Endothelial cell of umbilical vein (primary cell): ENCODE data around the gene TMEM61. TPM values are rescaled to one million over a fixed set of nuclear protein-coding genes. Genes with fewer than 3 reads are reported as not detected.

Experiments used
- BruUV-seq: library from RNA; stranded (reverse); fragments of 400-500 nt; replicated peaks from 2 replicates; lab custom pipeline; 2021; lab: Mats Ljungman, UMichigan
- CTCF ChIA-PET: fragments of 300-600, 350-600 bp; sonication (Branson Sonifier 250); formaldehyde crosslinking; loops from one replicate; lab custom pipeline; 2021; ENCODE audit warnings: antibody characterized with exemption, inconsistent platforms; lab: Charles Lee
- POLR2A ChIA-PET: fragments of 300-600, 350-600 bp; sonication (Branson Sonifier 250); formaldehyde crosslinking; loops from one replicate; lab custom pipeline; 2021; ENCODE audit warnings: antibody characterized with exemption, inconsistent platforms; lab: Charles Lee
- DNase-seq: peaks from one replicate; pipeline ENCODE4 v3.0.0-alpha.2; 2011; ENCODE audit warnings: low read depth, low spot score
- FAIRE-seq: peaks from 2 replicates; lab custom pipeline; 2011; peaks lifted over from hg19 to GRCh38; lab: Jason Lieb, UNC
- H2AFZ ChIP-seq: 2 replicates; pipeline ENCODE4 v1.6.0; 2012; ENCODE audit warnings: low read depth, low read length, control low read depth, inconsistent platforms
- H3K27ac ChIP-seq: 2 replicates; pipeline ENCODE4 v1.5.1; 2011; ENCODE audit warnings: low read depth, mild to moderate bottlenecking, control low read depth, low read length, moderate library complexity; ENCODE audit not compliant: insufficient read depth
- H3K27me3 ChIP-seq, 2 experiments: 2 replicates each; pipeline versions ENCODE4 v1.6.0 to v1.6.1; 2011; ENCODE audit warnings: low read length in 2 of 2, mixed read lengths in 1 of 2; ENCODE audit not compliant: control insufficient read depth in 2 of 2, insufficient read depth in 2 of 2
- H3K36me3 ChIP-seq, 2 experiments: 2 replicates in 1 of 2; 3 replicates in 1 of 2; pipeline ENCODE4 v1.5.1; 2011; ENCODE audit warnings: low read length in 2 of 2, mild to moderate bottlenecking in 1 of 2, moderate library complexity in 1 of 2; ENCODE audit not compliant: control insufficient read depth in 2 of 2, insufficient read depth in 2 of 2; ENCODE audit errors: extremely low read depth in 1 of 2
- H3K4me1 ChIP-seq: 3 replicates; pipeline ENCODE4 v1.5.1; 2011; ENCODE audit warnings: mild to moderate bottlenecking, low read length; ENCODE audit not compliant: control insufficient read depth, insufficient read depth; ENCODE audit errors: extremely low read depth
- H3K4me2 ChIP-seq: 2 replicates; pipeline ENCODE4 v1.6.1; 2011; ENCODE audit warnings: low read length, control low read depth, mixed read lengths; ENCODE audit not compliant: insufficient read depth
- H3K4me3 ChIP-seq, 3 experiments: fragments of 200-600 bp in 1 of 3; sonication (generic), shearing (Covaris generic) in 1 of 3; replicated peaks in 1 of 3; 2 replicates each; pipeline ENCODE4 v1.5.1; 2011 to 2016; ENCODE audit warnings: control low read depth in 3 of 3, low read length in 3 of 3, mild to moderate bottlenecking in 2 of 3, inconsistent platforms in 1 of 3, low read depth in 1 of 3, moderate library complexity in 1 of 3; ENCODE audit not compliant: insufficient read depth in 1 of 3
- H3K79me2 ChIP-seq: 2 replicates; pipeline ENCODE4 v1.6.0; 2012; ENCODE audit warnings: low read length, inconsistent platforms; ENCODE audit not compliant: control insufficient read depth, insufficient read depth
- H3K9ac ChIP-seq: replicated peaks from 2 replicates; pipeline ENCODE3; 2011; ENCODE audit warnings: low read length, control low read depth; ENCODE audit not compliant: insufficient read depth; ENCODE audit errors: extremely low read depth
- H3K9me1 ChIP-seq: replicated peaks from 3 replicates; pipeline ENCODE4 v1.6.0; 2011; ENCODE audit warnings: mild to moderate bottlenecking, low read length; ENCODE audit not compliant: control insufficient read depth, insufficient read depth; ENCODE audit errors: extremely low read depth
- H3K9me3 ChIP-seq: replicated peaks from 2 replicates; pipeline ENCODE4 v1.5.1; 2012; ENCODE audit warnings: low read length, inconsistent platforms; ENCODE audit not compliant: control insufficient read depth, insufficient read depth
- H4K20me1 ChIP-seq: replicated peaks from 2 replicates; pipeline ENCODE3; 2011; ENCODE audit warnings: mild to moderate bottlenecking, low read length; ENCODE audit not compliant: control insufficient read depth, insufficient read depth; ENCODE audit errors: extremely low read depth
- CTCF ChIP-seq, 2 donors: IDR thresholded peaks; 1 replicate in 1 of 2; 2 replicates in 1 of 2; pipeline ENCODE4 v1.5.1; 2011; ENCODE audit warnings: low read length in 2 of 2, mild to moderate bottlenecking in 2 of 2, moderate library complexity in 2 of 2, control low read depth in 1 of 2, inconsistent platforms in 1 of 2, low read depth in 1 of 2; ENCODE audit not compliant: insufficient read depth in 1 of 2; ENCODE audit errors: extremely low read depth in 1 of 2
- EZH2 ChIP-seq: IDR thresholded peaks from 2 replicates; pipeline ENCODE4 v1.6.1; 2012; ENCODE audit warnings: borderline replicate concordance, low read depth, mild to moderate bottlenecking, moderate library complexity, low read length, inconsistent platforms; ENCODE audit not compliant: severe bottlenecking
- FOS ChIP-seq: IDR thresholded peaks from 2 replicates; pipeline ENCODE4 v1.6.1; 2011; ENCODE audit warnings: mild to moderate bottlenecking, low read length, moderate library complexity, borderline replicate concordance; ENCODE audit not compliant: insufficient read depth
- GATA2 ChIP-seq: IDR thresholded peaks from 2 replicates; pipeline ENCODE4 v1.7.0; 2011; ENCODE audit warnings: low read depth, mild to moderate bottlenecking, moderate library complexity, mixed read lengths, low read length; ENCODE audit not compliant: insufficient read length, insufficient read depth
- JUN ChIP-seq: IDR thresholded peaks from 2 replicates; pipeline ENCODE4 v1.6.1; 2011; ENCODE audit warnings: borderline replicate concordance, low read depth; ENCODE audit not compliant: insufficient read length, insufficient read depth
- MAX ChIP-seq: IDR thresholded peaks from 2 replicates; pipeline ENCODE4 v1.6.1; 2011; ENCODE audit not compliant: insufficient read depth, insufficient read length
- MYC ChIP-seq: IDR thresholded peaks from one replicate; pipeline ENCODE4 v1.6.1; 2011; ENCODE audit warnings: mild to moderate bottlenecking, low read depth, low read length
- POLR2A ChIP-seq: IDR thresholded peaks from 2 replicates; pipeline ENCODE4 v1.6.1; 2012; ENCODE audit warnings: low read depth, mild to moderate bottlenecking, control low read depth, low read length
- POLR2AphosphoS5 ChIP-seq: IDR thresholded peaks from 2 replicates; pipeline ENCODE4 v1.6.1; 2012; ENCODE audit warnings: low read depth, mild to moderate bottlenecking, control low read depth, low read length, moderate library complexity; ENCODE audit not compliant: insufficient read depth
- dilution Hi-C: fragments of 300-500 bp; cut with MboI; formaldehyde crosslinking; loops from one replicate; pipeline ENCODE4 v1.15.0; 2019; ENCODE audit warnings: low sequenced_read_pairs; ENCODE audit not compliant: extremely low pct_ligation_motif_present
- intact Hi-C: fragments of 100-400 bp; cut with micrococcal nuclease; formaldehyde crosslinking; loops from one replicate; pipeline ENCODE4 v1.10.0; 2022
- polyA plus RNA-seq, 4 experiments: library from polyadenylated mRNA; depleted of rRNA in 3 of 4; stranded (reverse) in 3 of 4; unstranded in 1 of 4; fragments of >200 nt; gene quantifications; 2 replicates each; pipeline versions ENCODE4 v1.2.1 to v1.2.3, GENCODE V29; 2011 to 2012; ENCODE audit warnings: missing spikeins in 1 of 4
- total RNA-seq: library from RNA; stranded (reverse); gene quantifications from 2 replicates; pipeline ENCODE4 v1.2.3, GENCODE V29; 2021

The TMEM61 gene
- total and polyA plus RNA-seq, 2 donors (not counting 3 experiments of a cell fraction or from before 2014, with no cell fraction given) = not detected

- Histone ChIP-seq H3K4me1 (peaks cover 3% of the 10 kb centered on the region), H3K9me3 (no peaks in the 10 kb centered on the region), H2AFZ (no peak overlapping the region), H3K4me3 (no peak overlapping the region), H3K36me3 (no peaks in the 10 kb centered on the region), H3K79me2 (no peaks in the 10 kb centered on the region), H3K9me1 (no peaks in the 10 kb centered on the region), H3K27me3 (peaks cover 12 to 14% of the 10 kb centered on the region in 2 experiments), H3K9ac (no peak overlapping the region), H3K27ac (no peak overlapping the region), H3K4me2 (no peak overlapping the region), H4K20me1 (no peaks in the 10 kb centered on the region)
- intact Hi-C loops = no loop called here
- TF ChIP-seq GATA2 (no peak), MYC (no peak), JUN (no peak), FOS (no peak), CTCF (IDR thresholded peaks at IDR 0.05; ENCODE audit: extremely low read depth in 1 of 2, insufficient read depth in 1 of 2, low read depth in 1 of 2, low read length in 2 of 2) (no peak), MAX (no peak), POLR2A (no peak), POLR2AphosphoS5 (no peak), EZH2 (no peak)
- ChIA-PET POLR2A (no interaction called here), CTCF (interaction anchor here (1.2 to 25.0 kb wide), 5 partner anchors 9 to 47 kb away, joined by 3 to 918 read pairs (median 3); no protein-coding TSS in a partner anchor)
- FAIRE-seq (no peak), DNase-seq (no peak)
- dilution Hi-C loops = no loop called here
- no TSS peak for BruUV-seq
Observed at GRCh38 chr1:54993140-54993539, 12.7 kb downstream of the TMEM61 start.
